Fibroblast of lung (primary cell): Measurements from ENCODE around the gene FKBP1A. TPM values are rescaled to one million over a fixed set of nuclear protein-coding genes. Genes with fewer than 3 reads are reported as not detected.

Experiments
- DNase-seq, 2 donors: peaks; one replicate each; pipeline versions ENCODE4 v3.0.0 to v3.0.0-alpha.2; 2010; ENCODE audit warnings: low read depth in 2 of 2
- H2AFZ ChIP-seq: 2 replicates; pipeline ENCODE4 v1.5.1; 2012; ENCODE audit warnings: low read length, control low read depth, inconsistent platforms
- H3K27ac ChIP-seq: 2 replicates; pipeline ENCODE4 v1.5.1; 2011; ENCODE audit warnings: low read length, control low read depth; ENCODE audit not compliant: insufficient read depth
- H3K27me3 ChIP-seq: 2 replicates; pipeline ENCODE4 v1.5.1; 2011; ENCODE audit warnings: mild to moderate bottlenecking, low read length; ENCODE audit not compliant: control insufficient read depth, insufficient read depth
- H3K36me3 ChIP-seq: 2 replicates; pipeline ENCODE4 v1.5.1; 2011; ENCODE audit warnings: low read length; ENCODE audit not compliant: control insufficient read depth, insufficient read depth
- H3K4me1 ChIP-seq: 2 replicates; pipeline ENCODE4 v1.5.1; 2011; ENCODE audit warnings: low read length; ENCODE audit not compliant: control insufficient read depth, insufficient read depth; ENCODE audit errors: extremely low read depth
- H3K4me2 ChIP-seq: 2 replicates; pipeline ENCODE4 v1.5.1; 2011; ENCODE audit warnings: low read length, control low read depth; ENCODE audit not compliant: insufficient read depth; ENCODE audit errors: extremely low read depth
- H3K4me3 ChIP-seq, 4 experiments: fragments of 200-600 bp in 1 of 4; sonication (generic) in 1 of 4; replicated peaks in 1 of 4; 2 replicates each; pipeline ENCODE4 v1.5.1; 2011 to 2016; ENCODE audit warnings: low read length in 4 of 4, low read depth in 3 of 4, mild to moderate bottlenecking in 3 of 4, control low read depth in 2 of 4, inconsistent platforms in 1 of 4, mixed read lengths in 1 of 4; ENCODE audit not compliant: insufficient read depth in 1 of 4; ENCODE audit errors: control extremely low read depth in 1 of 4
- H3K79me2 ChIP-seq: 2 replicates; pipeline ENCODE4 v1.5.1; 2012; ENCODE audit warnings: mild to moderate bottlenecking, low read length, inconsistent platforms; ENCODE audit not compliant: control insufficient read depth, insufficient read depth
- H3K9ac ChIP-seq: 2 replicates; pipeline ENCODE4 v1.5.1; 2011; ENCODE audit warnings: mild to moderate bottlenecking, low read length, control low read depth; ENCODE audit not compliant: insufficient read depth
- H3K9me3 ChIP-seq: 2 replicates; pipeline ENCODE4 v1.5.1; 2012; ENCODE audit warnings: low read depth, low read length; ENCODE audit not compliant: control insufficient read depth, insufficient read depth
- H4K20me1 ChIP-seq: 2 replicates; pipeline ENCODE4 v1.5.1; 2011; ENCODE audit warnings: low read length; ENCODE audit not compliant: control insufficient read depth, insufficient read depth; ENCODE audit errors: extremely low read depth
- EZH2 ChIP-seq: IDR thresholded peaks from 2 replicates; pipeline ENCODE4 v1.5.1; 2012; ENCODE audit warnings: low read length, control low read depth, mild to moderate bottlenecking; ENCODE audit errors: missing control alignments
- polyA plus RNA-seq, 2 donors: library from polyadenylated mRNA; depleted of rRNA in 1 of 2; stranded (reverse) in 1 of 2; unstranded in 1 of 2; fragments of >200 nt; gene quantifications; 2 replicates each; pipeline ENCODE4 v1.2.1, GENCODE V29; 2011 to 2012; ENCODE audit warnings: missing spikeins in 1 of 2
- total RNA-seq: library from RNA; depleted of rRNA; stranded (reverse); fragments of >200 nt; gene quantifications from 2 replicates; pipeline ENCODE4 v1.2.1, GENCODE V29; 2014
- TF ChIP-seq, protein P1 (sequence below), 2 donors: IDR thresholded peaks in 1 of 2; conservative IDR thresholded peaks in 1 of 2; 1 replicate in 1 of 2; 2 replicates in 1 of 2; pipeline ENCODE4 v1.5.1; 2011 to 2012; ENCODE audit warnings: low read length in 2 of 2, control low read depth in 1 of 2, inconsistent platforms in 1 of 2, low read depth in 1 of 2, mild to moderate bottlenecking in 1 of 2

FKBP1A gene
- total and polyA plus RNA-seq, 2 donors (not counting 1 experiment from before 2014, with no cell fraction given): 120 to 440 TPM

DNA sequence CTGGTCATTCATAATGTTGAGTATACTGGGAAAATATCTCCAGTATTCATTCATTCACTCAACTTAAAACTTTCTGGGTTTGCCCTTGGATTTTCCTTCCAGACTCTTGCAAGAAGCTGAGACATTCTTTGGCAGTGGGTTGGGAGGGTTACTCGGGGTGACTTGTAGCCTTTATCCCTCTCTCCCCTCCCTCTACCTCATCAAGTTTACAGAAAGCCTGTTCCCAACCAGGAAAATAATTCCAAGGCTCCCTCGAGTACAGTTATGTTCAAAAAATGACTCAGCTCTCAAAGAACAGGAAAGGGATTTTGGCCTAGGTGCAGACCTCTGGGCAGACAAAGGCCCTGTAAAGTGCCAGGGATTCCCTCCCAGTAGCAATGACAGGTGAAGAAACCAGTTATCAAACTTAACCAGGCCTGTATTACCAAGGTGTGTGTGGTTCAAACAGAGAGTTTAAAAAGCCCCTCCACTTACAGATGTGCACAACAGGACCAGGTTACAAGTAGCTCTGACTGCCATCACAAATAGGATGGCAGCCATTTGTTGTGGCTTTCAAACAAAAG, 22.2 kb downstream of the FKBP1A start:
- DNase-seq: peak; percentile 54 to 69
- H4K20me1 ChIP-seq: no peaks in the 10 kb centered on the region
- no peaks in the 10 kb centered on the region for H3K9me3 ChIP-seq
- H2AFZ ChIP-seq: no peak overlapping the region
- peaks cover 18% of the 10 kb centered on the region for H3K4me1 ChIP-seq
- H3K9ac ChIP-seq: no peak overlapping the region
- peak overlapping the region; percentile 15 for H3K27ac ChIP-seq
- TF ChIP-seq, protein P1, sequence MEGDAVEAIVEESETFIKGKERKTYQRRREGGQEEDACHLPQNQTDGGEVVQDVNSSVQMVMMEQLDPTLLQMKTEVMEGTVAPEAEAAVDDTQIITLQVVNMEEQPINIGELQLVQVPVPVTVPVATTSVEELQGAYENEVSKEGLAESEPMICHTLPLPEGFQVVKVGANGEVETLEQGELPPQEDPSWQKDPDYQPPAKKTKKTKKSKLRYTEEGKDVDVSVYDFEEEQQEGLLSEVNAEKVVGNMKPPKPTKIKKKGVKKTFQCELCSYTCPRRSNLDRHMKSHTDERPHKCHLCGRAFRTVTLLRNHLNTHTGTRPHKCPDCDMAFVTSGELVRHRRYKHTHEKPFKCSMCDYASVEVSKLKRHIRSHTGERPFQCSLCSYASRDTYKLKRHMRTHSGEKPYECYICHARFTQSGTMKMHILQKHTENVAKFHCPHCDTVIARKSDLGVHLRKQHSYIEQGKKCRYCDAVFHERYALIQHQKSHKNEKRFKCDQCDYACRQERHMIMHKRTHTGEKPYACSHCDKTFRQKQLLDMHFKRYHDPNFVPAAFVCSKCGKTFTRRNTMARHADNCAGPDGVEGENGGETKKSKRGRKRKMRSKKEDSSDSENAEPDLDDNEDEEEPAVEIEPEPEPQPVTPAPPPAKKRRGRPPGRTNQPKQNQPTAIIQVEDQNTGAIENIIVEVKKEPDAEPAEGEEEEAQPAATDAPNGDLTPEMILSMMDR (conservative IDR thresholded peaks at IDR 0.05 in 1 of 2, IDR thresholded peaks at IDR 0.05 in 1 of 2; ENCODE audit: low read depth in 1 of 2, low read length in 2 of 2): no peak
- TF ChIP-seq EZH2: no peak
- no peaks in the 10 kb centered on the region for H3K27me3 ChIP-seq
- H3K4me2 ChIP-seq: no peak overlapping the region
- H3K4me3 ChIP-seq: no peak overlapping the region
- H3K79me2 ChIP-seq: peaks cover 23% of the 10 kb centered on the region
- peaks cover 4% of the 10 kb centered on the region for H3K36me3 ChIP-seq

DNA sequence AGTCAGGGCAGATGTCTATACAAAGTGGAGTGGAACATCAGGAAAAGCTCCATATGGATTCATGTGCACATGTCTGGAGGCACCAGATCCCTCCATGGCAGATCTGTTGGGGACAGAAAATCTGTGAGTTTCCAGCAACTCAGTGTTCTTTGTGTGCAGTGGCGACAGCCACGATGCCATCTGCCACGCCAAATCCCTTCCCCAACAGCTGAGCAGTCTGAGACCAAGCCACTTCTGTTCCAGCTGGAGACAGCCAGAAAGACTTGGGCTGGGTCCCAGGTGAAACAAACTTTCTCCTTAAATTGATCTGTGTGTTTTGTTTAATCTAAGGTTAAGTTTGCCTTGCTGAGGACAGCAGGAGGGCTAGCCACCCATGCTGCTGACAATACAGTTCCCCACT, 22.9 kb downstream of the FKBP1A start:
- Histone ChIP-seq H3K36me3 (peaks cover 4% of the 10 kb centered on the region), H3K79me2 (peaks cover 23% of the 10 kb centered on the region), H3K27me3 (no peaks in the 10 kb centered on the region), H3K4me1 (peaks cover 18% of the 10 kb centered on the region), H3K4me2 (no peak overlapping the region), H3K4me3 (no peak overlapping the region), H3K27ac (peak overlapping the region; percentile 9), H3K9ac (no peak overlapping the region), H4K20me1 (no peaks in the 10 kb centered on the region), H3K9me3 (no peaks in the 10 kb centered on the region), H2AFZ (no peak overlapping the region)
- no peak for DNase-seq
- TF ChIP-seq, protein P1 (conservative IDR thresholded peaks at IDR 0.05 in 1 of 2, IDR thresholded peaks at IDR 0.05 in 1 of 2; ENCODE audit: low read depth in 1 of 2, low read length in 2 of 2): no peak
- no peak for TF ChIP-seq EZH2

DNA sequence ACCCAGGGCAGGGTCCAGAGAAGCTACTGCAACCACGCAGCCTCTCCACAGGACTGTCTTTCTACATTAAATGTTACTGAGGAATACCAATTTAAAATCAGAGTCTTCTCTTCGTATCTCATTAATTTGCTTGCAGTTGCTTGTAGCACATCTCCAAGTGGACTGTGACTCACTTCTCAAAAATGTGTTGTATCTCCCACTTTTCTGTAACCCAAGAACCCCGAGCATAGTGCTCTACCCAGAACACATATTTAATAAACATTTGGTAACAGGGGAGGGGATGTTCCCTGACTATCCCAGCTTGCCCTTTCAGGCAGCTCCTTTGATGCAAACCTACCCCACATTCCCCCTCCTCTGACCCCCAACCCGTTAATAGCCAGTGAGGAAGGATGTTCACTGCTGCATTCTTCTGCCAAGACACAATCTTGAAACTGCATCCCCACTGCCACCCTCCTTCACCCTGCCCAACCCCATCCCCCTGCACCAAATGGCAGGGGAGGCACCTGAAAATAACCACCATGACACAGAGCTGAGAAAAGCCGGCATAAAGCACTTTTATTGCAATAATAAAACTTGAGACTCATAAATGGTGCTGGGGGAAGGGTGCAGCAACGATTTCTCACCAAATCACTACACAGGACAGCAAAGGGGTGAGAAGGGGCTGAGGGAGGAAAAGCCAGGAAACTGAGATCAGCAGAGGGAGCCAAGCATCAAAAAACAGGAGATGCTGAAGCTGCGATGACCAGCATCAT, 24.2 kb downstream of the FKBP1A start:
- Histone ChIP-seq H4K20me1 (no peaks in the 10 kb centered on the region), H2AFZ (no peak overlapping the region), H3K9ac (no peak overlapping the region), H3K27ac (no peak overlapping the region), H3K79me2 (peaks cover 11% of the 10 kb centered on the region), H3K4me2 (no peak overlapping the region), H3K36me3 (peaks cover 2% of the 10 kb centered on the region), H3K27me3 (no peaks in the 10 kb centered on the region), H3K4me1 (peaks cover 18% of the 10 kb centered on the region), H3K9me3 (no peaks in the 10 kb centered on the region), H3K4me3 (no peak overlapping the region)
- TF ChIP-seq, protein P1 (conservative IDR thresholded peaks at IDR 0.05 in 1 of 2, IDR thresholded peaks at IDR 0.05 in 1 of 2; ENCODE audit: low read depth in 1 of 2, low read length in 2 of 2): peak in 1 of 2 donors; percentile 2
- TF ChIP-seq EZH2: no peak
- DNase-seq: peak; percentile 66 to 75
